T-helper 17 cell (primary cell): ENCODE results near the gene TUBB8B. TPM values are rescaled to one million over a fixed set of nuclear protein-coding genes. Genes with fewer than 3 reads are reported as not detected.
A peak's percentile ranks its signal among the peaks of the same experiment; 100 is the strongest.
"Not testable (repeated sequence)": the region's sequence is repeated elsewhere in the genome, so short reads cannot be mapped to it uniquely, and the experiment has no call there.

ENCODE experiments used
- ATAC-seq: fragments of 150-1000 bp; cut with Tn5 transposase; 2 replicates; pipeline ENCODE4 v1.10.0; 2021; ENCODE audit warnings: mild to moderate bottlenecking, moderate library complexity
- DNase-seq, 3 donors: peaks; one replicate each; pipeline versions ENCODE4 v3.0.0 to v3.0.0-alpha.2; 2020 to 2021
- H3K9me3 ChIP-seq: one replicate; pipeline ENCODE4 v1.7.0; 2013; ENCODE audit warnings: low read length, mild to moderate bottlenecking; ENCODE audit not compliant: control insufficient read depth, poor library complexity, severe bottlenecking
- H3K27ac Mint-ChIP-seq: one replicate; pipeline ENCODE4 v1.8.0; 2022; ENCODE audit warnings: mild to moderate bottlenecking, moderate library complexity, mixed read lengths
- H3K27me3 Mint-ChIP-seq: one replicate; pipeline ENCODE4 v1.8.0; 2022; ENCODE audit warnings: mixed read lengths
- H3K36me3 Mint-ChIP-seq: one replicate; pipeline ENCODE4 v1.8.0; 2022; ENCODE audit warnings: low read depth, mixed read lengths
- H3K4me1 Mint-ChIP-seq: one replicate; pipeline ENCODE4 v1.8.0; 2022; ENCODE audit warnings: mild to moderate bottlenecking, mixed read lengths
- H3K4me3 Mint-ChIP-seq: one replicate; pipeline ENCODE4 v1.8.0; 2022; ENCODE audit warnings: mild to moderate bottlenecking, moderate library complexity, mixed read lengths
- total RNA-seq, 4 donors: library from RNA in 2 of 4; stranded (reverse) in 2 of 4; gene quantifications; one replicate each; pipeline ENCODE4 v1.2.3 and lab custom pipeline; 2022 to 2026

The TUBB8B gene
- total RNA-seq, 2 donors from 2014 or later: not detected

DNA sequence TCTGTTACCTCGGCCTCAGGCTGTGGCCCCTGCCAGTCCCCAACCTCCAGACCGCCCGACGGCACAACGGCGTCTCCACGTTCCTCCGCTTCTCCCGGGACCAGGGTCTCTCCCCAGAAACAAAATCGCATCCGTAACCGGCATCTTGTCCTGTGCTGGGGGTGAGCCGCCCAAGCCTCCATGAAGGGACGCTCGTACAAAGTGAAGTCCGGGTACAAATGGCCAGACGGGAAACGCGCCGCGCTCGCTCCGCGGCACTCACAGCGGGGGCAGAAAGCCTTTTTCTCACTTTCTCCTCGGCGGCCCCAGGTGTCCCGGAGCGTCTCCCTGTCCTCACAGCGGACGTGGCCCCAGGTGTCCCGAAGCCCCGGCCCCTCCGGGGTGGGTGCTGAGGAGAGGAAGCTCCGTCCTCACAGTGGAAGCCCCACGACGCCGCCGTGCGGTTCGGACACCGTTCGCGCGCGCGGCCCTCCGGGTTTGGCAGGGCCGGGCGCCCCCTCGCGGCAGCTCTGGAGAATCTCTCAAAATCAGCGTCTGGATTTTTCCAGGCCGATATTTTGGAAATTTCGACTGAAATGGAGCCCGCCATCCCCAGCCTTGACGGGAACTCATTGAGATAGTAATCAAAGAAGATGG is 26.2 kb upstream of the TUBB8B start:
- not testable (repeated sequence) for H3K27ac Mint-ChIP-seq, H3K9me3 ChIP-seq, H3K36me3 Mint-ChIP-seq, H3K4me3 Mint-ChIP-seq, H3K4me1 Mint-ChIP-seq, DNase-seq, H3K27me3 Mint-ChIP-seq, ATAC-seq

- not testable (repeated sequence) for H3K4me1 Mint-ChIP-seq, H3K36me3 Mint-ChIP-seq, H3K9me3 ChIP-seq, H3K4me3 Mint-ChIP-seq, H3K27ac Mint-ChIP-seq, DNase-seq
- peak; percentile 37 for ATAC-seq
- H3K27me3 Mint-ChIP-seq: peaks cover 18% of the 10 kb centered on the region
Observed at GRCh38 chr18:73181-73777, 23.9 kb upstream of the TUBB8B start.

GRCh38 chr18:67701-68100 is 18.3 kb upstream of the TUBB8B start:
- peaks cover 36% of the 10 kb centered on the region for H3K27me3 Mint-ChIP-seq
- H3K4me3 Mint-ChIP-seq, ATAC-seq, H3K36me3 Mint-ChIP-seq, DNase-seq, H3K4me1 Mint-ChIP-seq, H3K27ac Mint-ChIP-seq, H3K9me3 ChIP-seq: not testable (repeated sequence)

- DNase-seq, H3K4me3 Mint-ChIP-seq, ATAC-seq, H3K9me3 ChIP-seq, H3K27ac Mint-ChIP-seq, H3K4me1 Mint-ChIP-seq, H3K36me3 Mint-ChIP-seq: not testable (repeated sequence)
- H3K27me3 Mint-ChIP-seq: peaks cover 32% of the 10 kb centered on the region
Observed at GRCh38 chr18:64279-64678, 14.9 kb upstream of the TUBB8B start.

GRCh38 chr18:63656-64055 is 14.2 kb upstream of the TUBB8B start:
- not testable (repeated sequence) for DNase-seq, H3K27ac Mint-ChIP-seq, H3K4me3 Mint-ChIP-seq, H3K4me1 Mint-ChIP-seq, ATAC-seq, H3K9me3 ChIP-seq, H3K36me3 Mint-ChIP-seq
- peaks cover 27% of the 10 kb centered on the region for H3K27me3 Mint-ChIP-seq

DNA sequence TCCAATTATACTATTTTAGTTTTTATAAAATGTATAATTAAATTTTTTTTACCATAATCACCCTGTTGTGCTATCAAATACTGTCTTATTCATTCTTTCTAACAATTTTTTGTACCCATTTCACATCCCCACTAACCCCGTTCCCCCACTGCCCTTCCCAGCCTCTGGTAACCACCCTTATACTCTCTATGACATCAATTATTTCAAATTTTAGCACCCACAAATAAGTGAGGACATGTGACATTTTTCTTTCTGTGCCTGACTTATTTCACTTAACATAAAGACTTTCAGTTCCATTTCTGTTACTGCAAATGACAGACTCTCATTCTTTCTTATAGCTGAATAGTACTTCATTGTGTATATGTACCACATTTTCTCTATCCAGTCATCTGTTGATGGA is 5.0 kb upstream of the TUBB8B start:
- not testable (repeated sequence) for H3K36me3 Mint-ChIP-seq, H3K27me3 Mint-ChIP-seq, H3K27ac Mint-ChIP-seq, H3K4me1 Mint-ChIP-seq, ATAC-seq, DNase-seq, H3K9me3 ChIP-seq, H3K4me3 Mint-ChIP-seq

DNA sequence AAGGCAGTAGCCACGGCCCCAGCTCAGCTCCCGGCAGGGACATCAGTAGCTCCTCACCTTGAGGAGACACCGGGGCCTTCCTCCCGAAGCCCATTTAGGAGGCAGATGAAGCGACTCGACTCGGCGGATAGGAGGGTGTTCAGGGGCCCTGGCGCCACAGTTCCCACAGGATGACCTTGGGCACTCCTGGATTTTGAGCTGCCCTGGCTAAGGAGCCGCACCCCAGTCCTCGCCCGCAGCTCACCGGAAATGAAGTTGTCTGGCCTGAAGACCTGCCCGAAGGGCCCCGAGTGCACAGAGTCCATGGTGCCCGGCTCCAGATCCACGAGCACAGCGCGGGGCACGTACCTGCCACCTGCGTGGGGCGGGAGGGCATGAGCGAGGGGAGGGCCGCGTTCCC is 719 bp downstream of the TUBB8B start:
- H3K27ac Mint-ChIP-seq, H3K27me3 Mint-ChIP-seq, H3K4me1 Mint-ChIP-seq, ATAC-seq, H3K9me3 ChIP-seq, H3K4me3 Mint-ChIP-seq, DNase-seq, H3K36me3 Mint-ChIP-seq: not testable (repeated sequence)

DNA sequence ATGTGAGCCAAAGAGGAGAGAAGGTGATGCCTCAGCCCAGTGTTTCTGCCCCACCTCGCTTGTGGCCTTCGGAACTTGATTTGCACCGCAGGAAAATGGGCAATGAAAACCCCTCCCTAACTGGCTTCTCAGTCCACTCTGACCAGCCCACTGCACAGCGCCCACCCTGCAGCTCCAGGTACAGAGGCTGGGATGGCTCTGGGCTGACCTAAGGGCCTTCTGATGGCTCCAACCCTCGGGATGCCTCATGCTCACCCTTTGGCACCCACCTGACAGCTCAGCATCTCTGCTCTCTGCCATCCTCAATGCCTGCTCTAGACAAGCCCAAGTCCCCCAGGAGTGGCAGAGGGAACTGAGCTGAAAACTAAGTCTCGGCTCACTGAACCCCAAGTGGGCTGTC is 36.2 kb downstream of the TUBB8B start:
- not testable (repeated sequence) for ATAC-seq, H3K36me3 Mint-ChIP-seq, H3K4me3 Mint-ChIP-seq, H3K9me3 ChIP-seq, H3K4me1 Mint-ChIP-seq, H3K27me3 Mint-ChIP-seq, DNase-seq, H3K27ac Mint-ChIP-seq

DNA sequence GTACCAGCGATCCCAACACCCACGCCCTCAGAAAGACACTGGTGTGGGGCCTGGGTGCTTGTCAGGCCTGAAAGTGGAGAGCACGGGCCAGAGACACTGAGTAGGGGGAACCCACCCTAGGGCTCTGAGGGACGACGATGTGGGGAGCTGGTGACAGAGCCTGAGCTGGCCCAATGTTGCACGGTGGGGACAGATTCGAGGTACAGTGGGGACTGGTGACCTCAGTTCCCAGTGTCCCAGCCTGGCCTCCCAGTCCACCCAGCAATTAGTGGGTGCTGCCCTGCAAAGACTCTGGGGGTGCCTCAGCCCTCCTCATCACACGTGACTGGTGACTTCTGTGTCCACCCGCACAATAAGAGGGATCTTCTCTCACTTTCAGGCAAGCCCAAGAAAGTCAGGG is 36.6 kb downstream of the TUBB8B start:
- H3K27ac Mint-ChIP-seq, H3K36me3 Mint-ChIP-seq, H3K27me3 Mint-ChIP-seq, ATAC-seq, H3K9me3 ChIP-seq, DNase-seq, H3K4me3 Mint-ChIP-seq, H3K4me1 Mint-ChIP-seq: not testable (repeated sequence)

- not testable (repeated sequence) for H3K27me3 Mint-ChIP-seq, ATAC-seq, H3K9me3 ChIP-seq, H3K4me1 Mint-ChIP-seq, H3K4me3 Mint-ChIP-seq, H3K27ac Mint-ChIP-seq, DNase-seq, H3K36me3 Mint-ChIP-seq
Observed at GRCh38 chr18:11383-12274, 37.8 kb downstream of the TUBB8B start.

GRCh38 chr18:10624-11184 is 38.7 kb downstream of the TUBB8B start:
- not testable (repeated sequence) for DNase-seq, H3K4me3 Mint-ChIP-seq, H3K9me3 ChIP-seq, H3K36me3 Mint-ChIP-seq, H3K27ac Mint-ChIP-seq, H3K27me3 Mint-ChIP-seq, H3K4me1 Mint-ChIP-seq, ATAC-seq

- ATAC-seq, H3K27me3 Mint-ChIP-seq, H3K4me3 Mint-ChIP-seq, H3K9me3 ChIP-seq, H3K36me3 Mint-ChIP-seq, DNase-seq, H3K4me1 Mint-ChIP-seq, H3K27ac Mint-ChIP-seq: not testable (repeated sequence)
Observed at GRCh38 chr18:9937-10336, 39.5 kb downstream of the TUBB8B start.
